ENCODE measurements around the gene STXBP5.

GRCh38 chr6:147170269-147170668 is 33.9 kb upstream of the STXBP5 start:
- no peak for TF ChIP-seq EZH2 (IDR thresholded peaks at IDR 0.05; ENCODE audit: insufficient read depth, poor library complexity, severe bottlenecking)
- TF ChIP-seq EZH2phosphoT487 (IDR thresholded peaks at IDR 0.05; ENCODE audit: insufficient read depth, low read depth): no peak

Data from GM23248 (cell line).